ENCODE data around the gene IRAK4.
"Not testable (repeated sequence)": the region's sequence is repeated elsewhere in the genome, so short reads cannot be mapped to it uniquely, and the experiment has no call there.

The IRAK4 gene

DNA sequence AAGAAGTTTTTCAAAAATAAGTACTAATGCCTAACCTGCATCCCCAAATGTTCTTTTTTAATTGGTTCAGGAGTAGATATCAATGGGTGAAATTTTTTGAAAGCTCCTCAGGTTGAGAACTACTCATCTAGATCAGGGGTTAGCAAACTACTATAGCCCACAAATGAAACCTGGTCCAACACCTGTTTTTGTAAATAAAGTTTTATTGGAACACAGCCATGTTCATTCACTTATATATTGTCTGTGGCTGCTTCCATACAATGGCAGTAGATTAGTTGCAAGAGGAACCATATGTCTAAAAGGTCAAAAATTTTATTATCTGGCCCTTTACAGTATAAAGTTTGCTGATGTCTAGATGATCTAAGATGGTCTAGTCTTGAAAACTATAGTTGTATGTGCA, 13.9 kb upstream of the IRAK4 start:
- Histone ChIP-seq H3K4me3 (ENCODE audit: low read length) (no peak overlapping the region), H3K27me3 (ENCODE audit: insufficient read depth, low read length) (no peaks in the 10 kb centered on the region), H3K9ac (ENCODE audit: low read depth, low read length) (no peak overlapping the region), H3K4me1 (ENCODE audit: insufficient read depth, low read length) (no peaks in the 10 kb centered on the region), H3K27ac (ENCODE audit: low read length) (no peak overlapping the region), H3K9me3 (ENCODE audit: insufficient read depth, low read depth, low read length) (no peaks in the 10 kb centered on the region), H3K36me3 (ENCODE audit: insufficient read depth, low read depth, low read length) (peaks cover 50% of the 10 kb centered on the region)

GRCh38 chr12:43749016-43749415, 9.7 kb upstream of the IRAK4 start:
- Histone ChIP-seq H3K36me3 (ENCODE audit: insufficient read depth, low read depth, low read length) (peaks cover 40% of the 10 kb centered on the region), H3K9me3 (ENCODE audit: insufficient read depth, low read depth, low read length) (no peaks in the 10 kb centered on the region), H3K4me1 (ENCODE audit: insufficient read depth, low read length) (no peaks in the 10 kb centered on the region), H3K27me3 (ENCODE audit: insufficient read depth, low read length) (no peaks in the 10 kb centered on the region), H3K4me3 (ENCODE audit: low read length) (no peak overlapping the region), H3K9ac (ENCODE audit: low read depth, low read length) (no peak overlapping the region), H3K27ac (ENCODE audit: low read length) (no peak overlapping the region)

- Histone ChIP-seq H3K9me3 (ENCODE audit: insufficient read depth, low read depth, low read length) (no peaks in the 10 kb centered on the region), H3K27me3 (ENCODE audit: insufficient read depth, low read length) (no peaks in the 10 kb centered on the region), H3K4me3 (ENCODE audit: low read length) (no peak overlapping the region), H3K27ac (ENCODE audit: low read length) (no peak overlapping the region), H3K36me3 (ENCODE audit: insufficient read depth, low read depth, low read length) (peaks cover 35% of the 10 kb centered on the region), H3K9ac (ENCODE audit: low read depth, low read length) (no peak overlapping the region), H3K4me1 (ENCODE audit: insufficient read depth, low read length) (no peaks in the 10 kb centered on the region)
These were observed 7.9 kb upstream of the IRAK4 start for GRCh38 chr12:43750814-43751213.

- not testable (repeated sequence) for H3K27ac ChIP-seq (ENCODE audit: low read length); H3K4me1 ChIP-seq (ENCODE audit: insufficient read depth, low read length); H3K27me3 ChIP-seq (ENCODE audit: insufficient read depth, low read length); H3K9ac ChIP-seq (ENCODE audit: low read depth, low read length); H3K9me3 ChIP-seq (ENCODE audit: insufficient read depth, low read depth, low read length); H3K4me3 ChIP-seq (ENCODE audit: low read length)
- peaks cover 33% of the 10 kb centered on the region for H3K36me3 ChIP-seq (ENCODE audit: insufficient read depth, low read depth, low read length)
These were observed 7.4 kb upstream of the IRAK4 start for GRCh38 chr12:43751360-43751759.

- H3K4me3 ChIP-seq (ENCODE audit: low read length): no peak overlapping the region
- H3K9ac ChIP-seq (ENCODE audit: low read depth, low read length): no peak overlapping the region
- no peaks in the 10 kb centered on the region; the same call in 1 of the 2 replicates for H3K4me1 ChIP-seq (ENCODE audit: insufficient read depth, low read length)
- H3K27ac ChIP-seq (ENCODE audit: low read length): no peak overlapping the region
- H3K9me3 ChIP-seq (ENCODE audit: insufficient read depth, low read depth, low read length): no peaks in the 10 kb centered on the region
- no peaks in the 10 kb centered on the region for H3K27me3 ChIP-seq (ENCODE audit: insufficient read depth, low read length)
- peaks cover 33% of the 10 kb centered on the region for H3K36me3 ChIP-seq (ENCODE audit: insufficient read depth, low read depth, low read length)
These were observed 4.7 kb upstream of the IRAK4 start for GRCh38 chr12:43754015-43754414.

GRCh38 chr12:43758247-43758727, 464 bp upstream of the IRAK4 start:
- H3K27ac ChIP-seq (ENCODE audit: low read length): no peak overlapping the region
- H3K27me3 ChIP-seq (ENCODE audit: insufficient read depth, low read length): no peaks in the 10 kb centered on the region
- H3K9ac ChIP-seq (ENCODE audit: low read depth, low read length): peak overlapping the region; percentile 83; the same call in 1 of the 2 replicates
- H3K9me3 ChIP-seq (ENCODE audit: insufficient read depth, low read depth, low read length): no peaks in the 10 kb centered on the region
- peaks cover 25% of the 10 kb centered on the region for H3K4me1 ChIP-seq (ENCODE audit: insufficient read depth, low read length)
- peaks cover 20% of the 10 kb centered on the region; the same call in 1 of the 2 replicates for H3K36me3 ChIP-seq (ENCODE audit: insufficient read depth, low read depth, low read length)
- H3K4me3 ChIP-seq (ENCODE audit: low read length): peak overlapping the region; percentile 83

GRCh38 chr12:43760396-43760795, 1.6 kb downstream of the IRAK4 start:
- peaks cover 27% of the 10 kb centered on the region for H3K4me1 ChIP-seq (ENCODE audit: insufficient read depth, low read length)
- no peak overlapping the region for H3K27ac ChIP-seq (ENCODE audit: low read length)
- H3K27me3 ChIP-seq (ENCODE audit: insufficient read depth, low read length): no peaks in the 10 kb centered on the region
- H3K9me3 ChIP-seq (ENCODE audit: insufficient read depth, low read depth, low read length): no peaks in the 10 kb centered on the region
- peak overlapping the region; percentile 27 for H3K4me3 ChIP-seq (ENCODE audit: low read length)
- H3K9ac ChIP-seq (ENCODE audit: low read depth, low read length): no peak overlapping the region
- no peaks in the 10 kb centered on the region for H3K36me3 ChIP-seq (ENCODE audit: insufficient read depth, low read depth, low read length)

DNA sequence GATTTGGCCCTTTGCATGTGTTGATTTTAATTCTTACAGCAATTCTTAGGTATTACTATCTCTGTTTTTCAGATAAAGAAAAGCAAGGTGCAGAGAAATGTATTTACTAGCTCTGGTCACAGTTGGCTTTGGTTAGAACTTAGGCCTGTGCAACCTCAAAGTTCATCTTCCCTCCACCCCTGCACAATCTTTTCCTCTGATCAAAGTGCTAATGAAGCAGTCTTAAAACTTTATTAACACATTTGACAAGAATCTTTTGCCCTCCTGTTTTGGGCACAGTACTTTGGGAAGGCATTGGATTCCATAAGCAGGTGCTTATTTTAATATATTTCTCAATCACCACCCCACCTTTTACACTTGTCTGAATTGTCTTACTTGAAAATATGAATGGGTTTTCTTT, 2.7 kb downstream of the IRAK4 start:
- H3K4me3 ChIP-seq (ENCODE audit: low read length): no peak overlapping the region
- H3K9me3 ChIP-seq (ENCODE audit: insufficient read depth, low read depth, low read length): no peaks in the 10 kb centered on the region
- H3K9ac ChIP-seq (ENCODE audit: low read depth, low read length): peak overlapping the region; percentile 7; the same call in 1 of the 2 replicates
- no peaks in the 10 kb centered on the region for H3K36me3 ChIP-seq (ENCODE audit: insufficient read depth, low read depth, low read length)
- H3K4me1 ChIP-seq (ENCODE audit: insufficient read depth, low read length): peaks cover 27% of the 10 kb centered on the region
- no peak overlapping the region for H3K27ac ChIP-seq (ENCODE audit: low read length)
- H3K27me3 ChIP-seq (ENCODE audit: insufficient read depth, low read length): no peaks in the 10 kb centered on the region

GRCh38 chr12:43762596-43762995, 3.8 kb downstream of the IRAK4 start:
- Histone ChIP-seq H3K4me1 (ENCODE audit: insufficient read depth, low read length) (peaks cover 27% of the 10 kb centered on the region), H3K27ac (ENCODE audit: low read length) (peak overlapping the region; percentile 75), H3K36me3 (ENCODE audit: insufficient read depth, low read depth, low read length) (no peaks in the 10 kb centered on the region), H3K9ac (ENCODE audit: low read depth, low read length) (peak overlapping the region; percentile 60; the same call in 1 of the 2 replicates), H3K9me3 (ENCODE audit: insufficient read depth, low read depth, low read length) (no peaks in the 10 kb centered on the region), H3K4me3 (ENCODE audit: low read length) (peak overlapping the region; percentile 13; the same call in 1 of the 2 replicates), H3K27me3 (ENCODE audit: insufficient read depth, low read length) (no peaks in the 10 kb centered on the region)

GRCh38 chr12:43763769-43764168, 5.0 kb downstream of the IRAK4 start:
- no peak overlapping the region for H3K9ac ChIP-seq (ENCODE audit: low read depth, low read length)
- no peaks in the 10 kb centered on the region for H3K27me3 ChIP-seq (ENCODE audit: insufficient read depth, low read length)
- no peak overlapping the region for H3K4me3 ChIP-seq (ENCODE audit: low read length)
- H3K36me3 ChIP-seq (ENCODE audit: insufficient read depth, low read depth, low read length): no peaks in the 10 kb centered on the region
- H3K9me3 ChIP-seq (ENCODE audit: insufficient read depth, low read depth, low read length): no peaks in the 10 kb centered on the region
- H3K4me1 ChIP-seq (ENCODE audit: insufficient read depth, low read length): peaks cover 27% of the 10 kb centered on the region
- no peak overlapping the region for H3K27ac ChIP-seq (ENCODE audit: low read length)

GRCh38 chr12:43764528-43764927, 5.8 kb downstream of the IRAK4 start:
- Histone ChIP-seq H3K4me1 (ENCODE audit: insufficient read depth, low read length) (peaks cover 27% of the 10 kb centered on the region), H3K9ac (ENCODE audit: low read depth, low read length) (no peak overlapping the region), H3K9me3 (ENCODE audit: insufficient read depth, low read depth, low read length) (no peaks in the 10 kb centered on the region), H3K36me3 (ENCODE audit: insufficient read depth, low read depth, low read length) (no peaks in the 10 kb centered on the region), H3K4me3 (ENCODE audit: low read length) (no peak overlapping the region), H3K27me3 (ENCODE audit: insufficient read depth, low read length) (no peaks in the 10 kb centered on the region), H3K27ac (ENCODE audit: low read length) (peak overlapping the region; percentile 37)

GRCh38 chr12:43766291-43766690, 7.5 kb downstream of the IRAK4 start:
- H3K27ac ChIP-seq (ENCODE audit: low read length): no peak overlapping the region
- H3K9ac ChIP-seq (ENCODE audit: low read depth, low read length): no peak overlapping the region
- no peaks in the 10 kb centered on the region; the same call in 1 of the 2 replicates for H3K9me3 ChIP-seq (ENCODE audit: insufficient read depth, low read depth, low read length)
- H3K36me3 ChIP-seq (ENCODE audit: insufficient read depth, low read depth, low read length): no peaks in the 10 kb centered on the region; the same call in 1 of the 2 replicates
- no peaks in the 10 kb centered on the region for H3K27me3 ChIP-seq (ENCODE audit: insufficient read depth, low read length)
- no peak overlapping the region for H3K4me3 ChIP-seq (ENCODE audit: low read length)
- peaks cover 21% of the 10 kb centered on the region; the same call in 1 of the 2 replicates for H3K4me1 ChIP-seq (ENCODE audit: insufficient read depth, low read length)
